Daoy (cell line): ENCODE results near the gene PLCL1. TPM values are rescaled to one million over a fixed set of nuclear protein-coding genes. Genes with fewer than 3 reads are reported as not detected.
A peak's percentile ranks its signal among the peaks of the same experiment; 100 is the strongest.

Experiments used
- DNase-seq: peaks from one replicate; pipeline ENCODE4 v3.0.0-alpha.2; 2015; ENCODE audit warnings: low read depth
- total RNA-seq: library from RNA; depleted of rRNA; stranded (reverse); fragments of >200 nt; shearing (Covaris generic); gene quantifications from 2 replicates; pipeline ENCODE4 v1.2.3, GENCODE V29; 2014

The PLCL1 gene
- total RNA-seq, 1 experiment from 2014 or later = 0.11 TPM

DNA sequence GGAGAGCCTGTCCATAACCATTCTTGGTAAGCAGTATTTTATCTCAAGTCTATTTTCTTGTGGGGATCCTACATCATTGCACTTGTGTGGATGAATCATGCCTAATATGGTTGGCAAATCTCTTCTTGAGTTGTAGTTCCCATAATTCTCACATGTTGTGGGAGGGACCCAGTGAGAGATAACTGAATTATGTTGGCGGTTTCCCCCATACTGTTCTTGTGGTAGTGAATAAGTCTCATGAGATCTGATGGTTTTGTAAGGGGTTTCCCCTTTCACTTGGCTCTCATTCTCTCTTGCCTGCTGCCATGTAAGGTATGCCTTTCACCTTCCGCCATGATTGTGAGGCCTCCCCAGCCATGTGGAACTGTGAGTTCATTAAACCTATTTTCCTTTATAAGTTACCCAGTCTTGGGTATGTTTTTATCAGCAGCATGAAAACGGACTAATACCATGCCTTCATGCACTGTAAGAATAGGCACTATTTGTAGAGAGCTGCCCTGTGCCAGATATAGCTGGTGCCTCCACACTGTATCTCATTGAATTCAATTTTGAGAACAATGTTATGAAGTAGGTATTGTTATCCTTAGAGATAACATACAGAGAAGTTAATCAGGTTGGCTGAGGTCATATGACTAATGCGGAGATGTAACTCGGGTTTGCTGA is 148.3 kb downstream of the PLCL1 start:
- DNase-seq = peak; percentile 71

GRCh38 chr2:197954328-197954727 is 149.9 kb downstream of the PLCL1 start:
- no peak for DNase-seq

- DNase-seq = no peak
These were observed 154.3 kb downstream of the PLCL1 start for GRCh38 chr2:197958592-197959150.

DNA sequence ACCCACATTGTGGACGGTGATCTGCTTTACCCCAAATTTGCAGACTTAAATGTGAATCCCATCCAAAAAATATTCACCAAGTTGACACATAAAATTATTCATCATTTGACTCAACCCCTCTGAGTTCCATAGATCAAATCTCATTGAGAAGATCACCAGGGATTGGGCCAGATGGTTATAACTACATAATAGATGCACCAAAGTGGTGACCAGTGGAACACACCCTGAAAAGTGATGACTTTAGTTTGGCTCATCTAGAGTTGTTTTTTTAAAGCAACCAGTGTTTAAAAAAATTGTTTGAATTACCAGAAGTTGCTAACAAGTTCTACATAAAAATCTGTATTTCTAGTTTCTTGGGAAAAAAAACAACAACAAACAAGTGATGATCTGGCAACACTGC is 155.0 kb downstream of the PLCL1 start:
- no peak for DNase-seq

- no peak for DNase-seq
These were observed 156.4 kb downstream of the PLCL1 start for GRCh38 chr2:197960786-197961185.

DNA sequence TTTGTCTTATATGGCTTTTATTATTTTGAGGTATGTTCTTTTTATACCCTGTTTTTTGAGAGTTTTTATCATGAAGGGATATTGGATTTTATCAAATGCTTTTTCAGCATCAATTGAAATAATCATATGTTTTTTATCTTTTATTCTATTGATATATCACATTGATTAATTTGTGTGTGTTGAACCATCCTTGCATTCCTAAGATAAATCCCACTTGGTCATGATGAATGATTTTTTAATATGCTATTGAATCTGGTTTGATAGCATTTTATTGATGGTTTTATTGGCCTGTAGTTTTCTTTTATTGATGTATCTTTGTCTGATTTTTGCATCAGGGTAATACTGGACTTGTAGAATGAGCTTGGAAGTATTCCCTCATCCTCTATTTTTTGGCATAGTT is 160.3 kb downstream of the PLCL1 start:
- DNase-seq = no peak

DNA sequence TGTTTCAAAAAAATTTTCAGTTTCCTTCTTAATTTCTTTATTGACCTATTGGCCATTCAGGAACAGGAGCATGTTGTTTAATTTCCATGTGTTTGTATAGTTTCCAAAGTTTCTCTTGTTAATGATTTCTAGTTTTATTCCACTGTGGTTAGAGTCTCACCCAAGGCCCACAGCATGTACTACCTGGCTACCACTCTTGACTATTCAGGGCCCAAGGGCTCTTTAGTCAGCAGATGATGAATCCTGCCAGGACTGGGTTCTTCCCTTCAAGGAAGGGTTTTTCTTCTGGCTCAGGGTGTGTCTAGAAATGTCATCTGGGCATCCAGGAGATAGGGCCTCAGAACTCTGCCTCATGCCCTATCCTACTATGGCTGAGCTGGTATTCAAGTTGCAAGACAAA is 161.4 kb downstream of the PLCL1 start:
- DNase-seq = no peak

DNA sequence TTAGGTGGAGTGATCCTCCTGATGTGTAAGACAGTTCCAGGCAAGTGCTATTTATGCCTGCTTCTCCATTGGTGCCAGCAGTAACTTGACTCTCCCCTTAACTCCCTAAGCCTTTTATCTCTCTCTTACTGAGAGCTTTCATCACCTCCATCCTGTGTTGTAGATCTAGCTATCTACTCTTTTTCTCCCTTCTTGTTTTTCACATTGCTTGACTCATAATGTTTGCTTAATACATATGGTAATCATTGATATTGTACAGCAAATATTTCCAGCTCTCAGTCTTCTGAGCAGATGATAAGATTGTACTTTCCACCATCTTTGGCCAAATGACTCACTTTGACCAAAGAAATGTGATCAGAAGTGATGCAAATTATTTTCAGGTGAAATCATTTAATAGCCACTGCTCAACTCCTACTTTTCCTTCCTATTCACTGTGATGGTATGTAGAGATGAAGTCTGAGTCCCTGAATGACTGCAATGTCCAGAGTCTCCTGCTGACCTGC is 165.0 kb downstream of the PLCL1 start:
- no peak for DNase-seq

- DNase-seq = no peak
These were observed 167.7 kb downstream of the PLCL1 start for GRCh38 chr2:197972061-197972460.

DNA sequence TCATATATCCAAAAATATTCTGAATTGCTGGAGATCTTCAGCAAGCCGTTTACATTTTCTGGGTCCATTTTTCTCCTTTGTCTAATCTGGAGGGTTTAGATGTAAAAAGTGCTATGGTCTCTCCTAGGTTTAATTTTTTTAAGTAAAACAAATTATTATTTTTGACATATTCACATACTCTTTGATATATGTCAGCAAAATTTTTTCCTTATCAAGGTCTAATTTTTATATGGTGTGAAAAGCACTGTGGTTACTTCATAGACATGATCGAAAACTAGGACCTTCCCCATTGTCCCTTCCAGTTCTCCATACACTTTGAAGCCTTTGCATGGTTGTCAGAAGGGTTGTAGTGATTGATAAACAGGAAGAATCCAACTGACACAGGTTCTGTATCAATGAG is 168.2 kb downstream of the PLCL1 start:
- DNase-seq = no peak

DNA sequence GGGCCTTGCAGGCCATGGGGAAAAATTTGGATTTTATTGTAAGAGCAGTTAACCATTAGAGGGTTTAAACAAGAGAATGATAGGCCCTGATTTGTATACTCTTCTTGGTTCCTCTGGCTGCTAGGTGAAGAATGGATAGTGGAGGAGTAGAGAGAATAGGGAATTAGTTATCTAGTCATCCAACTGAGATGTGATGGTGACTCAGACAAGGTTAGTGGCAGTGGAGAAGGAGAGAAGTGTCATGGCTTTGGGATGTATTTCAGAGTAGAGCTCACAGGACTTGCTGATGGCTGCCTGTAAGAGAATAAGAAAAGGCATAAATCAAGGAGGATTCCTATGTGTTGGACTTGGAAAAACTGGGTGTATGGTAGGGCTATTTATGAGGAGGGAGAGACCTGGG is 169.4 kb downstream of the PLCL1 start:
- no peak for DNase-seq

DNA sequence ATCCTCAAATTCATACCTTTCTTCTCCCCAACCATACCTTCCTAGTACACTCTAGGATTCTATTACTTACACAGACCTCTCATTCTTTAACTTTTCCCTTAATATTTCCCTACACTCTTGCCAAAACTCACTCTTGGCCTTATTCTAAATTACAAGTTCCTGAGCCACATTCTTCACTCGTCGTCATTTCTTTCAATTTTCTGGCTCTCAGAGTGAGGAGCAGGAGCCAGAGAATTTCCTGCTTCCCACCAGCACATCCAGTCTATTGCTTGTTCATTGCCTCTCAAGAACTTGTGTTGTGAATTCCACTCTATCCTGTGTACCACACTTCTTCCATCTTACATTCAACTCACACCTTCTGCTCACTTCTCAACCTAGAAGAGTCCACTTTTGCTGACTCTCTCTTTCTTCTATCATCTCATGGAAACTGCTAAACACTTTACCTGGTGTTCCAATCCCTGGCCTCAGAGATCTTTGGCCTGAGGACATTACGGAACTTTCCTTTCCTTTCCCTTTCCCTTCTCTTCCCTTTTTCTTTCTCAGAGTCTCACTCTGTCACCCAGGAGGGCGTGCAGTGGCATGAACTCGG is 171.6 kb downstream of the PLCL1 start:
- DNase-seq = no peak

DNA sequence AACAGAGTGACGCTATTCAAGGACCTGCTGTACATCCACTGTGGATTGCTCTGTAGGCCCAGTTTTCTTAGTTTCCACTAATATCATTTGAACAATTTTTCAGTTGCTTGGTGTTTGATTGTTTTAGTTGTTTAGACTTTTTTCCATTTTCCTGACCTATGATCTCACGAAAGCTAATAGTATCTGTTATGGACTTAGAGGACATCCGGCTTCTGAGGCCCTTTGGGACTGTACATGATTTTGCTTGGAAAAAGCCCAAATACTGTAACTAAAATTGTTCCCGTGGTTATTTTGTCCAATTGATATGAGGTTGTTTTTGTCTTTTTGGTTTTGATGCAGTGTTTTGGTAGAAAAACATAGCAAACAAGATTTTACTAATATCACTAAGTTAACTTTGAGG is 174.6 kb downstream of the PLCL1 start:
- no peak for DNase-seq

DNA sequence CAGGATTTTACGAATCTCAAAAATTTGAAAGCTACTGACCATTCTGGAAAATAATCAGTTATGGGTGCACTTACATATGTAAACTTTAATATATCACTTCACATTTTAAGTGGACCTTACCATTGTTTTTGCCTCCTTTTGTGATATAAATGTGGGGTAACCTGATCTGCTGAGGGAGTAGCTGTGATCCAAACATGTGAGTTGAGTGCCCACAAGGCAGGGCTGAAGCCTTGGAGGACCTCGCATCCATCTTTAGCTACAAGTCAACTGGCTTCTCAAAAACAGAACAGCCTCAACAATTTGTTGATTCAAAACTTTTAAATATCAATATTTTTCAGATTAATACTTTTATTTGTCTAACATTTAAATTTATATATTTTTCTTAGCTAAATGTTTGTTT is 178.2 kb downstream of the PLCL1 start:
- no peak for DNase-seq

DNA sequence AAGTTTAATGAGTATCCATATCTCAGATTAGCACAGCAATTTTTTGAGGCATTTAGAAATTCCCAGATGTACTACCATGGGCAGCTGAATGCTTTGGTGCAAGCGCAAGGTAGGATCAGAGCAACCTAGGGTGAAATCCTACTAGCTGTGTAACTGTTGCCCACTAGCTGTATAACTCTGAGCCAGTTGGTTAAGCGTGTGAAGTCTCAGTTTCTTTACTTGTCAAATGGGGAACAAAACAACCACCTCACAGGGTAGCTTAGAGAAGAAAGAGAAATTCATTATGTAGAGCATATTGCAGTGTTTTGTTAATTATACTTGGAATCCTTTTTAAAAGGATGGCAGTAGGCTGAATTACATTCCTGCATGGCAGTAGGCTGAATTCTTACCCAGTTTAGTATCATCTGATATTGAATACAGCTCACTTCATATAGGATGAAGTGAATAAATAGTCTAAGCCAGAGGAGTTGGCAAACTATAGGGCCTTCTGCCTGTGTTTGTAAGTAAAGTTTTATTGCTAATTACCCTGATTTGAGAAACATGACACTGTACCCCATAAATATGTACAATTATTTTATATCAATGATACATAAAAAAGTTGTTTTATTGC is 180.7 kb downstream of the PLCL1 start:
- DNase-seq = no peak

DNA sequence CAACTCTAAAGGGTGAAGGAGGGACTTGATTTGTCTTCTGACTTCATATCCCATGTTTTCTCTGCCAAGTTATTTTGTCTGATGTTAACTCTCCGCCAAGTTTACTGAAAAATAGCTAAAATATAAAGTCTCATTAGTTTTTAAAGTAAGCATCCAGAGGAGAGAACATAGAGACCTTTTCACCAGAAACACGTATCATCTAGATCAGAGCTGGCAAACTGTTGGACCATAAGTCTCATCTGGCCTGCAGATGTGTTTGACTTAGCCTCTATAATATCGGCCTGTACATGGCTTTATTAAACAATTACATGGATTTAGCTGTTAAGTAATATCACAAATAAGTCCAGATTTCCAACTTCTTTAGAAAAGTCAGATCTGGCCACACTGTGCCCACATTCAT is 182.6 kb downstream of the PLCL1 start:
- DNase-seq = no peak

- DNase-seq = no peak
These were observed 186.0 kb downstream of the PLCL1 start for GRCh38 chr2:197990356-197990755.

DNA sequence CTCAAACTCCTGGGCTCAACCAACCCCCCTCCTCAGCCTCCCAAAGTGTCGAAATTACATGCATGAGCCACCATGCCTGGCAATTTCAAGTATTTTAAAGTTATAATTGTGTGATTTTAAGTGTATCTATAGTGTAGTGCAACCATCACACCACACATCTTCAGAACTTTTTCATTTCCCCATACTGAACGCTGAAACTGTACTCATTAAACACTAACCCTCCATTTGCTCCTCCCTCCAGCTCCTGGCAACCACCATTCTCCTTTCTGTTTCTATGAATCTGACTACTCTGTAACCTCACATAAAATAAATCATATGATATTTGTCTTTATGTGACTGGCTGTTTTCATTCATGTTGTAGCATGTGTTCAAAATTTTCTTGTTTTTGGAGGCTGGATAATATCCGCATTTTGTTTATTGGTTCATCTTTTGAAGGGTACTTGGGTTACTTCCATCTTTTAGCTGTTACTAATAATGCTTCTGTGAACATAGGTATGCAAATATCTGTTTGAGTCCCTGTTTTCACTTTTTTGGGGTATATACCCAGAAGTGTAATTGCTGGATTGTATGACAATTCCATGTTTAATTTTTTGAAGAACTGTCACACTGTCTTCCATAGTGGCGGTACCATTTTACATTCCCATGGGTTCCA is 188.2 kb downstream of the PLCL1 start:
- DNase-seq = no peak

DNA sequence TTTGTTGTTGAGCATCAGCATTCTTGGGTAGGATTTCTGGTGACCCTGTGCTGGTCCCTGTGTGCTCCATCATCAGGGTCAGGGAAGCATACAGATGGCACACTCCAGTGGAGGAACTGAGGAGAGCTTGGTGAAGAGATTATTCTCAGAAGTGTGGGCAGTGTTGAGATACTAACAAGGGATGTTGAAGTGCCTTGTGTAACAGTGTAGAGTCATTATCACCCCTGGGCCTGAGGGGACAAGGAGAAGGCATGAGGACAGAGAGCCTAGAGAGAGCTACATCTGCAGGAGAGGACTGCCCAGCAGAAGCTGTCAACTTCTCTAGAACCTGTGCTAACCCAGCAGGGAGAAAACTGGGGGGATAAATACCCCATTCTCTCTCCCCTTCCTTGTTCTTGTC is 189.0 kb downstream of the PLCL1 start:
- no peak for DNase-seq

DNA sequence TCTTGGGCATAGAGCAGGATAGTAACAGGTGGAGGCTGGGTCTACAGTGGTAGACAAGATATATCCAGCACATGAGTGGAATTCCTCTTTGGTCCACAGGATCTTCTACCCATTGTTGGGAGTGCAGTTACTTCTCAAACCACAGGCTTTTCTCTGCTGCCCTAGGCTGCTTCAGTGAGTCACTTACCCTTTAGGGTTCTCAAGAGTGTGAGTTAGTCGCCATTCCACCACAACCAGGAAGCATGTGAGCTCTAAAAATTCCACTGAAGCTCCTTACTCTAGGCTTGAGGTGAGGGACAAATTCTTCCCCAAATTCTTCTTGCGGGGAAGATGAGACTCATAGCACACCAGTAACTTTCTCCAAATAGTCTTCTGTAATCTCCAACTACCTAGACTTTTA is 189.4 kb downstream of the PLCL1 start:
- DNase-seq = peak; percentile 15

DNA sequence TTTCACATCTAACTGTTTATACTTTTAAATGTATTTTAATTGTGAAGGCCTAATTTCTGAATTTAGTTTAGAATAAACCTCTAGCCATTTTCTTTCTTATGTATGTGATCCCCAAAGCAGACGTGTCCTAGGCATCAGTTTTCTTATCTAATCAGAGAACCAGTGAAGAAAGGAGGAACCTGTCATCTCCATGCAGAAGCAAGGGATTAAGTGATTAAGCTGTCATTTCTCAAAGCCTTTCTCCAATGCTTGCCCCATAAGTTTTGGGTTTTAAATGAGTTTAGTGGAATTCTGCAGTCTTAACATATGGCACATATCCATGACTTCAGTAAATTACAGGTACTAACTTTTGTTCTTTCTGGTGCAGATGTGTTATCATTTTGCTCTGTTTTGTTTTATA is 190.4 kb downstream of the PLCL1 start:
- no peak for DNase-seq

DNA sequence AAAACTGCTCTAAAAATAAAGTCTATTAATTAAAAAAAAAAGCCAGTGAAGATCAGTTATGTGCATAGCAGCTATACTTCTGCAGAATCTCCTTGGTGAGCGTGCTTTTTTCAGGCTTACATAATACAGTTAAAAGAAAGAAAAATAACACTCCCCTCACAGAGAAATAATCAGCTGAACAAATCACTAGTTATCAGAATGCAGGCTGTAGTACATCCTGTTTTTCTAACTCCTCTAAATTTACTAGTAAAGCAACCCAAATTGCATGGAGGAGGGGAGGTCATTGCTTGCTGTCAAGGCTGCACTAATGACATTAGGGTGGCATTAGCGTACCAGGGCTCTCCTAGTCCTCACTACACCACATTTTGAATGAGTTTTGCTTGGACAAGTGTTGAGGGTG is 192.2 kb downstream of the PLCL1 start:
- DNase-seq = no peak
